Mesenteric fat pad (tissue), 1 donor: Measurements from ENCODE around the gene MRPL54. TPM values are rescaled to one million over a fixed set of nuclear protein-coding genes. Genes with fewer than 3 reads are reported as not detected.
"Not testable (repeated sequence)": the region's sequence is repeated elsewhere in the genome, so short reads cannot be mapped to it uniquely, and the experiment has no call there.

Source experiments
- DNase-seq: peaks from one replicate; pipeline ENCODE4 v3.0.0-alpha.2; 2020; ENCODE audit warnings: low spot score
- total RNA-seq: library from RNA; stranded (reverse); fragmentation: NEBNext Ultra II Directional; extraction: Animal tissue kit (Norgen Biotek cat#: 25700); gene quantifications from one replicate; pipeline ENCODE4 v1.2.1, GENCODE V29; 2021
- donor health status: DM: yes; HTN: yes; CAD: no.

MRPL54 gene
- total RNA-seq, 1 donor from 2014 or later: 72.7 TPM

DNA sequence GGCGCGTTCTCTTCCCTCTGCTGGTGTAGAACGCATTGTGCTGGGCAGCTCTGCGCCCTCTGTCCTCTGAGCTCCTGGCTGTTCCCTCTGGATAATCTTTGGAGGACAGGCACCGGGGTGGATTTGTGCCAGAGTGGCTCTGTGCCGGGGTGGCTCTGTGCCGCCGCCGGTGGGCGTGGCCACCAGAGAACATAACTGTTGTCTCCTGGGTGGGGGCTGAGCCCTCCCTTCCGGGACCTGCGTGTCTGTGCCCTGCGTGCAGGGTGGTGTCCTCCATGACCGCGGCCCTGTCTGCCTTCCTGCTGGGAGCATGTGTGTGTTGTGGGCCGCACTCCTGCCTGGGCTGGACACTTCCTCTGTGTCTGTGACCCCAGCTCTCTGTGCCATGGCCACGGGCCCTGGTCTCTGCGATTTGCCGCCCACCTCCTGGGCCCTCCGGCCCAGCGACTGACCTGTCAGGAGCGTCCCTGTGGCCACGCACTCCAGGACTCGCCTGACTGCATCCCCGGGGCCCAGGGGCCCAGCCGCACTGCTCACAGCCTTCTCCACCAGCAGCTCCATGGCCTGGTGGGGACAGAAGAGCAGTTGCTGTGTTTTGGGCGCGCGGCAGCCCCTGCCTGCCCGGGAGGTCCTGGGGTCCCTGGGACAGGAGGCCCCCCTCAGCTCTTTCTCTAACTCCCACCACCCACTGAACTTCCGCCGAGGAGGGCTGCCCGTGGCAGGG, 46.1 kb downstream of the MRPL54 start:
- no peak for DNase-seq

DNA sequence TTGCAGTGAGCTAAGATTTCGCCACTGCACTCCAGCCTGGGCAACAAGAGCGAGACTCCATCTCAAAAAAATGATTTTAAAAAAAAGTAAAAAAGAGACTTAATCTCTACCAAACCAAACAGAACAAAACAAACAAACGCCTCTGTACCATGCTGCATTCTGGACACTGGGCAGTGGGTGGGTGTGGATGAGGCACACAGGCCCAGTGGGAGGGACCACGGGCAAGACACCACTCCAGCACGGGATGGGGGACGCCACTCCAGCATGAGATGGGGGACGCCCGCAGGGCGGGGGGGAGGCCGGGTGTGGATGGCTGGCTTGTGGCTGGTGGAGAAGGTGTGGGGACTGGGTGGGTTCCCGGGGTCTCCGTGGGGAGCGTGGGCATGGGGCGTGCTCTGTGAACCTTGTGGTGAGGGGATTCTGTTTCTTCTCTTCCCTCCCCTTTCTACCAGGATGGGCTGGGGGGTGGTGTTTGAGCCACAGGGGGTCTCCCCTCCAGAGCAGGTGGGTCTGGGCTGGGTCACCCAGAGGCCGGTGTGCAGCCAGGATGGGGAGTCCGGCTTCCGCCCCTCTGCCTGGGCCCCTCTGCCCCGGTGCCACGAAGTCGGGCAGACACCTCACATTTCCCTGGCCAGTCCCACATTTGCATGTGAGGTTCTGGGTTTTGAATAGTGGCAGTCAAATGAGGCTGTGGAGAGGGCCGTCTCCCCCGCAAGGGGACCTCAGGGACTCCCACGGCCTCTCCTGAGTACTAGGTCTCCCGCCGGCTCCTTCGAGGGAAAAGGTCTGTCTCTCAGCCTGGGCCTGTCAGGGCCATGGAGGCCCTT, 47.6 kb downstream of the MRPL54 start:
- no peak for DNase-seq

- no peak for DNase-seq
Observed at GRCh38 chr19:3810708-3811355, 48.4 kb downstream of the MRPL54 start.

GRCh38 chr19:3813473-3814392, 51.3 kb downstream of the MRPL54 start:
- DNase-seq: no peak

DNA sequence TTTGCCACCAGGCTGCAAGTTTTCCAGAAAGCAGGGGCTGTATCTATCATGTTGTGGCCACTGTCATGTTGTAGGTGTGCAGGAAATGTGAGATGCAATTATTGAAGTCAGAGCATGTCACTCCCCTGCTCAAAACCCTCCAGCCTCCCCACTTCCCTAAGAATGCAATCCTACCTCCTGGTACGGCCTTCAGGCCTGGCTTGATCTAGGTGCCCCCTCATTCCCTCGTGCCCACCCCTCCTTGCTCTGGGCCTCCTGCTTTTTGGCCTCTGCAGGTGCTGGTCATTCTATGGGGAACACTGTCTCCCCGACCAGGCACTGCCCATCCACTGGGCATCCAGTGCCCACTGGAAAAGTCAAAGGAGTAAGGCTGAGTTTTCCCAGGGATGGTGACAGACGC, 52.2 kb downstream of the MRPL54 start:
- DNase-seq: no peak

DNA sequence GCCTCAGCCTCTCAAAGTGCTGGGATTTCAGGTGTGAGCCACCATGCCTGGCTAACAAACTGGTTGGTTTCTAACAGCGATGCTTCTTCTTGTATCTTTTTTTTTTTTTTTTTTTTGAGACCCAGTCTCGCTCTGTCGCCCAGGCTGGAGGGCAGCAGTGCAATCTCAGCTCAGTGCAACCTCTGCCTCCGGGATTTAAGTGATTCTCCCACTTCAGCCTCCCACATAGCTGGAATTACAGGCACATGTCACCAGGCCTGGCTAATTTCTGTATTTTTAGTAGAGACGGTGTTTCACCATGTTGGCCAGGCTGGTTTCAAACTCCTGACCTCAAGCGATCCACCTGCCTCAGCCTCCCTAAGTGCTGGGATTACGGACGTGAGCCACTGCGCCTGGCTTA, 53.7 kb downstream of the MRPL54 start:
- not testable (repeated sequence) for DNase-seq

- no peak for DNase-seq
Observed at GRCh38 chr19:3816566-3817218, 54.2 kb downstream of the MRPL54 start.

Other genes starting within 250 kb of the MRPL54 start
- gene TEKTIP1, start 223.5 kb upstream of the MRPL54 start, total RNA-seq: 0.51 TPM
- gene MFSD12, start 205.1 kb upstream of the MRPL54 start, total RNA-seq: 63.1 TPM
- 55.1 TPM for gene HMG20B, start 189.7 kb upstream of the MRPL54 start, total RNA-seq
- gene GIPC3, start 177.2 kb upstream of the MRPL54 start, total RNA-seq: 1.8 TPM
- gene TBXA2R, start 155.8 kb upstream of the MRPL54 start, total RNA-seq: 5.4 TPM
- 18.9 TPM for gene CACTIN, start 135.9 kb upstream of the MRPL54 start, total RNA-seq
- 40.0 TPM for gene PIP5K1C, start 62.2 kb upstream of the MRPL54 start, total RNA-seq
- gene TJP3, start 54.3 kb upstream of the MRPL54 start, total RNA-seq: 0.39 TPM
- 12.1 TPM for gene APBA3, start 990 bp upstream of the MRPL54 start, total RNA-seq
- not detected for gene RAX2, start 9.5 kb downstream of the MRPL54 start, total RNA-seq
- 3.3 TPM for gene MATK, start 23.7 kb downstream of the MRPL54 start, total RNA-seq
- not detected for gene ZFR2, start 106.4 kb downstream of the MRPL54 start, total RNA-seq
- gene ATCAY, start 118.0 kb downstream of the MRPL54 start, total RNA-seq: not detected
- gene NMRK2, start 170.4 kb downstream of the MRPL54 start, total RNA-seq: not detected
- 56.5 TPM for gene DAPK3, start 208.4 kb downstream of the MRPL54 start, total RNA-seq
- gene EEF2, start 222.8 kb downstream of the MRPL54 start, total RNA-seq: 2,131 TPM
- 17.9 TPM for gene PIAS4, start 245.1 kb downstream of the MRPL54 start, total RNA-seq